K562 (cell line): Measurements from ENCODE around the gene ATF3. TPM values are rescaled to one million over a fixed set of nuclear protein-coding genes. Genes with fewer than 3 reads are reported as not detected.

Source experiments
- BHLHE40 ChIP-seq: IDR thresholded peaks from 2 replicates; pipeline ENCODE4 v1.6.1; 2011; ENCODE audit warnings: low read length, improper control_type of control experiment
- CBFA2T2 ChIP-seq: fragments of 450-650 bp; conservative IDR thresholded peaks from 2 replicates; pipeline ENCODE4 v1.6.1; 2017; ENCODE audit warnings: mild to moderate bottlenecking
- CBFA2T3 ChIP-seq: fragments of 450-650 bp; IDR thresholded peaks from 2 replicates; pipeline ENCODE4 v1.6.1; 2017
- CBX3 ChIP-seq, 2 experiments: IDR thresholded peaks; 1 replicate in 1 of 2; 2 replicates in 1 of 2; pipeline ENCODE4 v1.6.1; 2012; ENCODE audit warnings: inconsistent platforms in 2 of 2, low read length in 2 of 2, borderline replicate concordance in 1 of 2, control low read depth in 1 of 2
- CC2D1A ChIP-seq: fragments of 450-650 bp; IDR thresholded peaks from 2 replicates; pipeline ENCODE4 v1.6.1; 2017; ENCODE audit warnings: mild to moderate bottlenecking
- CCAR2 ChIP-seq: fragments of 200-400 bp; formaldehyde crosslinking; IDR thresholded peaks from 2 replicates; pipeline ENCODE4 v1.6.1; 2017; ENCODE audit warnings: mild to moderate bottlenecking, low read depth, low read length
- CREBBP ChIP-seq: IDR thresholded peaks from one replicate; pipeline ENCODE4 v1.6.1; 2012; ENCODE audit warnings: low read depth, mild to moderate bottlenecking, control low read depth, inconsistent platforms, low read length
- FOSL1 ChIP-seq: fragments of 200-800 bp; sonication (Bioruptor generic); conservative IDR thresholded peaks from 2 replicates; pipeline ENCODE4 v1.6.1; 2016; ENCODE audit warnings: missing genetic modification characterization, missing compliant biosample characterization
- FOXA1 ChIP-seq: fragments of 450-650 bp; IDR thresholded peaks from 2 replicates; pipeline ENCODE4 v1.6.1; 2016; ENCODE audit warnings: mild to moderate bottlenecking, borderline replicate concordance
- KLF13 ChIP-seq: fragments of 450-650 bp; IDR thresholded peaks from 2 replicates; pipeline ENCODE4 v1.6.1; 2016; ENCODE audit warnings: missing genetic modification characterization, low read depth, mild to moderate bottlenecking, missing compliant biosample characterization, moderate library complexity, borderline replicate concordance
- PPARD ChIP-seq: fragments of 250-450 bp; sonication (Bioruptor Pico); IDR thresholded peaks from 2 replicates; pipeline ENCODE4 v1.8.0; 2022; ENCODE audit warnings: inconsistent platforms, mild to moderate bottlenecking, moderate library complexity
- PTRF ChIP-seq: fragments of 450-650 bp; IDR thresholded peaks from 2 replicates; pipeline ENCODE4 v1.6.1; 2016; ENCODE audit warnings: mild to moderate bottlenecking, missing genetic modification characterization, missing compliant biosample characterization
- RAD21 ChIP-seq, 2 experiments: fragments of 250-450 bp in 1 of 2; fragments of 450-650 bp in 1 of 2; sonication (Bioruptor Pico) in 1 of 2; formaldehyde crosslinking in 1 of 2; IDR thresholded peaks in 1 of 2; conservative IDR thresholded peaks in 1 of 2; 2 replicates each; pipeline versions ENCODE4 v1.4.0 to v1.8.0; 2020 to 2022; ENCODE audit warnings: mild to moderate bottlenecking in 2 of 2, moderate library complexity in 1 of 2
- SAFB2 ChIP-seq: fragments of 200-400 bp; formaldehyde crosslinking; IDR thresholded peaks from 2 replicates; pipeline ENCODE4 v1.6.1; 2018; ENCODE audit warnings: borderline replicate concordance, low read length, low read depth, moderate library complexity; ENCODE audit not compliant: severe bottlenecking
- SNRNP70 ChIP-seq: fragments of 200-400 bp; formaldehyde crosslinking; optimal IDR thresholded peaks from 2 replicates; pipeline ENCODE3; 2017; ENCODE audit warnings: low read depth, low read length
- SREBF1 ChIP-seq: fragments of 150-350 bp; IDR thresholded peaks from 2 replicates; pipeline ENCODE4 v1.6.1; 2014; ENCODE audit warnings: antibody characterized with exemption, low read depth, low read length, borderline replicate concordance
- THAP7 ChIP-seq: fragments of 250-450 bp; sonication (Bioruptor Pico); IDR thresholded peaks from 2 replicates; pipeline ENCODE4 v1.5.0; 2021
- XRCC3 ChIP-seq: fragments of 450-650 bp; IDR thresholded peaks from 2 replicates; pipeline ENCODE4 v1.6.1; 2017; ENCODE audit warnings: mild to moderate bottlenecking, moderate library complexity
- ZBTB8A ChIP-seq: fragments of 450-650 bp; IDR thresholded peaks from 2 replicates; pipeline ENCODE4 v1.6.1; 2018; ENCODE audit warnings: mild to moderate bottlenecking, moderate library complexity; ENCODE audit not compliant: partially characterized antibody
- ZNF445 ChIP-seq: fragments of 250-450 bp; sonication (Bioruptor Pico); IDR thresholded peaks from 2 replicates; pipeline ENCODE4 v1.4.0; 2020; ENCODE audit warnings: low read depth, mild to moderate bottlenecking, moderate library complexity
- ZNF644 ChIP-seq: fragments of 200-800 bp; sonication (Bioruptor generic); IDR thresholded peaks from 2 replicates; pipeline ENCODE4 v1.6.1; 2016; ENCODE audit warnings: low read depth, missing genetic modification characterization, missing compliant biosample characterization
- ZNF764 ChIP-seq: fragments of 250-450 bp; sonication (Bioruptor Pico); IDR thresholded peaks from 2 replicates; pipeline ENCODE4 v1.4.0; 2020; ENCODE audit warnings: low read depth, mild to moderate bottlenecking, moderate library complexity
- ZNF830 ChIP-seq: fragments of 250-450 bp; sonication (Bioruptor Pico); IDR thresholded peaks from 2 replicates; pipeline ENCODE4 v1.5.0; 2021; ENCODE audit warnings: mild to moderate bottlenecking
- polyA plus RNA-seq, 8 experiments: library from polyadenylated mRNA; depleted of rRNA in 4 of 8; stranded (reverse) in 5 of 8; unstranded in 3 of 8; fragments of >200 nt; fragmentation: Nextera tagmentation in 2 of 8; fragmentation: Illumina TruSeq in 1 of 8; extraction: Ambion mirVana in 2 of 8; extraction: Trizol in 1 of 8; gene quantifications; 2 replicates each; pipeline versions ENCODE4 v1.2.1 to v1.2.3, GENCODE V29; 2011 to 2014; ENCODE audit warnings: inconsistent platforms in 1 of 8, missing spikeins in 1 of 8
- total RNA-seq, 7 experiments: library from RNA; depleted of rRNA in 6 of 7; stranded (reverse); fragments of >200 nt in 6 of 7; fragmentation: Illumina TruSeq in 2 of 7; extraction: Trizol in 2 of 7; gene quantifications; 2 replicates each; pipeline versions ENCODE4 v1.2.1 to v1.2.3, GENCODE V29; 2011 to 2021; ENCODE audit warnings: low replicate concordance in 1 of 7
- TF ChIP-seq, protein P1 (sequence below): fragments of 200-800 bp; sonication (Bioruptor generic); IDR thresholded peaks from 2 replicates; pipeline ENCODE4 v1.6.1; 2017; ENCODE audit warnings: missing genetic modification characterization, missing compliant biosample characterization
- TF ChIP-seq, protein P2 (sequence below): fragments of 250-450 bp; sonication (Bioruptor Pico); IDR thresholded peaks from 2 replicates; pipeline ENCODE4 v1.8.0; 2021; ENCODE audit warnings: mild to moderate bottlenecking, moderate library complexity

Gene ATF3
- total and polyA plus RNA-seq, 9 of the 15 experiments (the other 6 are each of a cell fraction or from before 2014, with no cell fraction given), result 3.5 to 28.2 (median 19.8) TPM

- TF ChIP-seq PPARD (no peak), CBX3 (IDR thresholded peaks at IDR 0.05; ENCODE audit: borderline replicate concordance in 1 of 2, low read length in 2 of 2) (no peak), XRCC3 (no peak), CBFA2T2 (no peak), CCAR2 (no peak), ZNF445 (CRISPR knock-in tag) (no peak), RAD21 (CRISPR knock-in tag; conservative IDR thresholded peaks at IDR 0.05 in 1 of 2, IDR thresholded peaks at IDR 0.05 in 1 of 2) (peak; percentile 48 to 49), BHLHE40 (no peak), FOXA1 (no peak), CREBBP (no peak), ZBTB8A (no peak), THAP7 (0 out of 2 replicates have a peak, but pooled peaks have one; percentile 28), SAFB2 (no peak), SNRNP70 (no peak), KLF13 (tag) (no peak), SREBF1 (no peak), FOSL1 (tag) (no peak; the same call in 1 of the 2 replicates), ZNF764 (CRISPR knock-in tag) (no peak), ZNF644 (tag) (no peak), CBFA2T3 (no peak), CC2D1A (no peak), PTRF (tag) (no peak), ZNF830 (CRISPR knock-in tag) (0 out of 2 replicates have a peak, but pooled peaks have one; percentile 64)
- TF ChIP-seq, protein P1, sequence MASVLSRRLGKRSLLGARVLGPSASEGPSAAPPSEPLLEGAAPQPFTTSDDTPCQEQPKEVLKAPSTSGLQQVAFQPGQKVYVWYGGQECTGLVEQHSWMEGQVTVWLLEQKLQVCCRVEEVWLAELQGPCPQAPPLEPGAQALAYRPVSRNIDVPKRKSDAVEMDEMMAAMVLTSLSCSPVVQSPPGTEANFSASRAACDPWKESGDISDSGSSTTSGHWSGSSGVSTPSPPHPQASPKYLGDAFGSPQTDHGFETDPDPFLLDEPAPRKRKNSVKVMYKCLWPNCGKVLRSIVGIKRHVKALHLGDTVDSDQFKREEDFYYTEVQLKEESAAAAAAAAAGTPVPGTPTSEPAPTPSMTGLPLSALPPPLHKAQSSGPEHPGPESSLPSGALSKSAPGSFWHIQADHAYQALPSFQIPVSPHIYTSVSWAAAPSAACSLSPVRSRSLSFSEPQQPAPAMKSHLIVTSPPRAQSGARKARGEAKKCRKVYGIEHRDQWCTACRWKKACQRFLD (CRISPR knock-in tag), result no peak; the same call in none of the 2 replicates
- TF ChIP-seq, protein P2, sequence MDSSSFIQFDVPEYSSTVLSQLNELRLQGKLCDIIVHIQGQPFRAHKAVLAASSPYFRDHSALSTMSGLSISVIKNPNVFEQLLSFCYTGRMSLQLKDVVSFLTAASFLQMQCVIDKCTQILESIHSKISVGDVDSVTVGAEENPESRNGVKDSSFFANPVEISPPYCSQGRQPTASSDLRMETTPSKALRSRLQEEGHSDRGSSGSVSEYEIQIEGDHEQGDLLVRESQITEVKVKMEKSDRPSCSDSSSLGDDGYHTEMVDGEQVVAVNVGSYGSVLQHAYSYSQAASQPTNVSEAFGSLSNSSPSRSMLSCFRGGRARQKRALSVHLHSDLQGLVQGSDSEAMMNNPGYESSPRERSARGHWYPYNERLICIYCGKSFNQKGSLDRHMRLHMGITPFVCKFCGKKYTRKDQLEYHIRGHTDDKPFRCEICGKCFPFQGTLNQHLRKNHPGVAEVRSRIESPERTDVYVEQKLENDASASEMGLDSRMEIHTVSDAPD (CRISPR knock-in tag), result no peak
Measured at GRCh38 chr1:212608959-212609700, 569 bp downstream of the ATF3 start (continued).
